ENCODE results near the gene SYNDIG1L.

- no peak for TF ChIP-seq POLR2AphosphoS5 (IDR thresholded peaks at IDR 0.05; ENCODE audit: insufficient read depth, low read depth, low read length)
- TF ChIP-seq CTCF (IDR thresholded peaks at IDR 0.05; ENCODE audit: extremely low read depth in 1 of 2, insufficient read depth in 1 of 2, low read depth in 1 of 2, low read length in 2 of 2) = no peak
- TF ChIP-seq EZH2 (IDR thresholded peaks at IDR 0.05; ENCODE audit: borderline replicate concordance, low read depth, low read length, severe bottlenecking) = no peak
- TF ChIP-seq POLR2A (IDR thresholded peaks at IDR 0.05; ENCODE audit: low read depth, low read length) = no peak
- TF ChIP-seq JUN (IDR thresholded peaks at IDR 0.05; ENCODE audit: borderline replicate concordance, insufficient read depth, insufficient read length, low read depth) = no peak
- TF ChIP-seq MAX (IDR thresholded peaks at IDR 0.05; ENCODE audit: insufficient read depth, insufficient read length) = no peak
- no peak for TF ChIP-seq GATA2 (IDR thresholded peaks at IDR 0.05; ENCODE audit: insufficient read depth, insufficient read length, low read depth, low read length)
- TF ChIP-seq FOS (IDR thresholded peaks at IDR 0.05; ENCODE audit: borderline replicate concordance, insufficient read depth, low read length) = no peak
- TF ChIP-seq MYC (IDR thresholded peaks at IDR 0.05; ENCODE audit: low read depth, low read length) = no peak
Measured at GRCh38 chr14:74411671-74412070, 14.3 kb downstream of the SYNDIG1L start.
